HG03066 (cell line): ENCODE measurements around the gene MRPL39.

ENCODE experiments used
- ATAC-seq: cut with Tn5 transposase; IDR thresholded peaks from one replicate; pipeline ENCODE4 v1.9.1; 2021; ENCODE audit warnings: low read depth; ENCODE audit not compliant: unreplicated experiment

Gene MRPL39

DNA sequence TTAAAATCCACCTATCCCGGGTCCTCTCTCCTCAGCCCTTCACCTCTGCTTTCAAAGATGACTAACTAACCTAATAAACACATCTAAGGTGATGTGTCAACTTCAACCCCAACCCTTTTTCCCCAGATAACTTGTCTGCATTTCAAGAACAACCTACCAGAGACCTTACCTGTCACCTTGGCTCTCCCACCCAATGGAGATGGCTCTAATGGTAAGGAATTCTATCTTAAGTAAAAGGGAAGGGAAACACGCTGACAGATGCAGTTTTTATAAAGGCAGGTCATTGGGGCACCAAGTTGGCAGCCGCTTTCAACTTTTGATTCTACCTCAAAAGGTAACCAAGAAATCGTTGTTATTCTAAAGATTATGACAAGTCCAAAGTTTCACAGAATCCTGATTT lies 37.6 kb downstream of the MRPL39 start:
- no peak for ATAC-seq

DNA sequence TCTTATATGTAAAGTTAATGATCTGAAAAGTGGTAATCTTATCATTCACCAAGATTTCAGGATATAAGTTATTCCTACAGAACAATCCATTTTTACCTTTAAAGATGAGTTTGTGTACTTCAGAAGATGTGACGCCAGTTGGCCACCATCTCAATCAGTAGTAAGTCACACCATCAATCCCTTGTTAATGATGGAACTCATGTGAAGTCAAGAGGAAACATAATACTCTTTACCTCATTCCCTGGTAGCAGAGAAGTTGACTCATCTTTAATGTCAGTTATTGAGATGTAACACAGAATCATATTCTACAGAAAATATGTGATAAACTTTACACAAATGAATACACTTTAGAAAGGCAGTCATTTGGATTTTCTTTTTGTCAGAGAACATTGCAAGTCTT lies 38.2 kb downstream of the MRPL39 start:
- ATAC-seq, result no peak

- ATAC-seq, result no peak
These were observed 39.0 kb downstream of the MRPL39 start for GRCh38 chr21:25568246-25568645.

GRCh38 chr21:25567472-25567871 lies 39.8 kb downstream of the MRPL39 start:
- no peak for ATAC-seq

GRCh38 chr21:25566645-25567044 lies 40.6 kb downstream of the MRPL39 start:
- ATAC-seq, result no peak

- ATAC-seq, result no peak
These were observed 41.7 kb downstream of the MRPL39 start for GRCh38 chr21:25565272-25566211.

- ATAC-seq, result no peak
These were observed 42.8 kb downstream of the MRPL39 start for GRCh38 chr21:25564349-25564948.

- peak; percentile 24 for ATAC-seq
These were observed 43.7 kb downstream of the MRPL39 start for GRCh38 chr21:25563361-25564116.

DNA sequence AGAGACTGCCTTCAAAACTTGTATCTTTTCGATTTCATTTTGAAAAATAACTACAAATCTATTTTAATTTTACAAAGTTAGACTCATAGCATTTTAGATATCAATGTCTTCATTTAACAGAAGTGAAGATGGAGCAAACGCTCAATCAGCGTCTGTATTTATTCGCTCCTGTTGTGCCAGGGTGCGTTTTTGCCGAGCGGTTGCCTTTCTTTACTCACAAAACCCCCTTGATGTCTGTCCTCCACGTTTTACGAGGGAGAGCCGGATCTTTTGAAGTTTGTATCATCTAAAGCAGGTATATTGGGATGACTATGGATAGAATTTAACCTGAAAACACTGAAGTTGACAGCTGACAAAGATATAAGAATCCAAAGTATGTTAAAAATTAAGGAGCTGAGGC lies 44.6 kb downstream of the MRPL39 start:
- ATAC-seq, result no peak

GRCh38 chr21:25561668-25562641 lies 45.3 kb downstream of the MRPL39 start:
- peak; percentile 44 for ATAC-seq

DNA sequence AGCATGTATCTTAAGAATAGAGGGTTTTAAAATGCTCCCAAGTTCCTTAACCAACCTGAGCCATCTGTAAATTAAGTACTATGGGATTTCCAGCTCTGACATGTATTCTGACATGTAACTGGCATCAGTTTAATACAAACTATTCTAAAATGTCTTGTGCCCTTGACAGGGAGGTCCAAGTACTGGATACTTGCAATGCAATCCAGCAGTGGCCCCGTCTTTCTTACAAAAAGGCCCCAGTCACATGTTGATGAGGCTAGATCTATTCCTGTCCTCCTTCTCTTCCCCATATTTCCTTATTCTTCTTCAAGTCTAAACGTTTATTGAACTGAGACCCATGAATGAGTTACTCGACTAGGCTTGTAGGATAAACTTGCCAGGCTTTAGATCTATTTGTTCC lies 46.4 kb downstream of the MRPL39 start:
- ATAC-seq, result no peak

- no peak for ATAC-seq
These were observed 47.0 kb downstream of the MRPL39 start for GRCh38 chr21:25560271-25560685.

- ATAC-seq, result no peak
These were observed 47.5 kb downstream of the MRPL39 start for GRCh38 chr21:25559746-25560145.

DNA sequence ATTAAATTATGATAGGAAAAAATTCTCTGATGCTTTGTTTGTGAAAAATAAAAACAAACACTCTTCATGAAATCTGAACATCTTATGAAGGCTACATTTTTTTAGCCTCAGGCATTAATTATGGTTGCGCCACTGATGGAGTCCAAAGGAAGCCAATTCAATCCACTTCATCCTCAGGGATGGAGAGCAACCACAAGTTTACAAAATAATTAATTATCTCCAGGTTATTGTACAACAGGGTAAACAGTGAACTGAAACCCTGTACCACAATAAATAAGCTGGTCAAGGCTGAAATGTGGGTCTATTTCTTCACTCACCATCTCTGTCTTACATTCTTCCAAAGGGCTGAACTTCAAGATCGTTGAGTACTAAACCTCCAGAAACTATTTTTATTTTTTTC lies 49.2 kb downstream of the MRPL39 start:
- no peak for ATAC-seq

DNA sequence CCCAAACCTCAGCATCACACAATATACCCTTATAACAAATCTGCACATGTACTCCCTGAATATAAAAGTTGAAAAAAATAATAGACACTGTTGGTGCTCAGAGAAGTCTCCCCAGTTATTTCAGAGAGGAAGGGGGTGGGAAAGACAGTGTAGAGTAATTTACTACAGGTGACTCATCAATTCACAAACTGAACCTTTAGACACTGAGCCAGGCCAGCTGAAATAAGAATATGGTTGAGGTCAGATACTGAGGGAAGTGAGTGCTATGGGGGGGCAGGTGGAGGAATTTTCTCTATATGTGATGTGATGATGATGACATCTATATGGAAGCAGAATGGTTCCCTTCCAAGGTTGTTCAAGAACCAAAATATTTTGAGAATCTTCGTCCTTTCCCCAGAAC lies 50.1 kb downstream of the MRPL39 start:
- no peak for ATAC-seq

DNA sequence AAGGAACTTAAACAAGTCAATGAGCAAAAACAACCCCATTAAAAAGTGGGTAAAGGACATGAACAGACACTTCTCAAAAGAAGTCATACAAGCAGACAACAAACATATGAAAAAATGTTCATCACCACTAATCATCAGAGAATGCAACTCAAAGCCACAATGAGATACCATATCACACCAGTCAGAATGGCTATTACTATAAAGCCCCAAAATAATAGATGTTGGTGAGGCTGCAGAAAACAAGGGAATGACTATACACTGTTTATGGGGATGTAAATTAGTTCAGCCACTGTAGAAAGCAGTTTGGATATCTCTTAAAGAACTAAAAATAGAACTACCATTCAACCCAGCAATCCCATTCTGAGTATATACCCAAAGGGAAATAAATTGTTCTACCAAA lies 51.2 kb downstream of the MRPL39 start:
- ATAC-seq, result no peak

DNA sequence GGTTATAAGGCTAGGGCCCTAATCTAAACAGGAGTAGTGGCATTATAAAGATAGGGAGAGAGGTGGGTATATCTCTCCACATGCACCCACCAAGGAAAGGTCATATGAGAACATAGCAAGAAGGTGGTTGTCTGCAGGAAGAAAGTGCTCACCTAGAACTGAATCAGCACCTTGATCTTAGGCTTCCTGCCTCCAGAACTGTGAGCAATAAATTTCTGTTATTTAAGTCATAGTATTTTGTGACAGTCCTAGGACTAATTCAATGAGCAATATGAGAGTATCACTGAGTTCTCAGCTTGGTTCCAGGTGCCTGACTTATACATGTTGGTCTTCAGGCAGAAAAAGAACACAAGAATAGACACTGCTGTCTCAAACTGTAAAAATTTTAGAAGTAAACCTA lies 51.8 kb downstream of the MRPL39 start:
- ATAC-seq, result no peak

DNA sequence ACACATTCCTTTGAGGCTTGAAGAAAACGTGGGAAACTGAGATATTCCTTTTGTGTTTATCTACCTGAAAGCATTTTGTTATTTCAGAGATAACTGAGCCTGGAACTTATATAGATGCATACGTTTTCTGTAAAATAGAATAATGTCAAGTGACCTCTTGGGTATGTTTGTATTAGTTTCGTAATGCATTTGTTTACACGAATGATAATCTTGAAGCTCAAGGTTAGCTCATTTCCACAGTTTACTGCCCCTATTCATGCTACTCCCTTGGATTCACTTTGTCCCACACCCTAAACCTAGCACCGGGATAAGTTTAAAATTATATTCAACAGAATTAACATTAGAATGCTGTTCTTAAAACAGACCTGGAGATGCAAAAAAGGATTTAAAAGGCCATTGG lies 54.4 kb downstream of the MRPL39 start:
- ATAC-seq, result no peak

DNA sequence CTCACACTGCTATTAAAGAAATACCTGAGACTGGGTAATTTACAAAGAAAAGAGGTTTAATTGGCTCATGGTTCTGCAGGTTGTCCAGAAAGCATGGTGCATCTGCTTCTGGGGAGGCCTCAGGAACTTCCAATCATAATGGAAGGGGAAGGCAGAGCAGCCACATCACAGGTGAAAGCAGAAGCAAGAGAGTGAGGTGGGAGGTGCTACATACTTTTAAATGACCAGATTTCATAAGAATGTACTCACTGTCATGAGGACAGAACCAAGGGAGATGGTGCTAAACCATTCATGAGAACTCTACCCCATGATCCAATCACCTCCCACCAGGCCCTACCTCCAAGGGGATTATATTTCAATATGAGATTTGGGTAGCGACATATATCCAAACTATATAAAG lies 55.7 kb downstream of the MRPL39 start:
- no peak for ATAC-seq
